NOMO-1 treated with DMSO at 0.1 percent for 48 hours (cell line): ENCODE data around the gene MOK.
"Not testable (repeated sequence)": the region's sequence is repeated elsewhere in the genome, so short reads cannot be mapped to it uniquely, and the experiment has no call there.

Experiments used
- DNase-seq: peaks from one replicate; lab custom pipeline; 2025; ENCODE audit not compliant: unreplicated experiment; lab: John Stamatoyannopoulos, UW

Gene MOK

DNA sequence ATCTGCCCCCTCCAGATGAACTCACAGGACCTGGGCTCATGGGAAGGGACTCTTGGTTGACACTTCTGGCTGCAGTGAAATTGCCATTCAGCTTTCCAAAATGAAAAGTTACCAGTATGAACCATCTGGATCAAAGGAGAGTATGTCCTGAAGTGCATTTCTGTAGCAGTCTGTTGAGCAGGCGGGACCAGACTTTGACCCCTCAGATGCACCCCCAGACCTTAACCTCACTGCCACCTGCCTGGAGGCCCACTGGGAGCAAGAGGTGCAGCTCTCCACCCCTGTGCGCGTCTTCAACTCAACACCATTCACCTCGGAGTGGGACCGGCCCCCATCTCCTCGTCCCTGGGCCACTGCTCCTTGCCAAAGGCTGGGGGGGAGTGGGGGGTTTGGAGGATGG, 55.0 kb downstream of the MOK start:
- DNase-seq, result no peak

DNA sequence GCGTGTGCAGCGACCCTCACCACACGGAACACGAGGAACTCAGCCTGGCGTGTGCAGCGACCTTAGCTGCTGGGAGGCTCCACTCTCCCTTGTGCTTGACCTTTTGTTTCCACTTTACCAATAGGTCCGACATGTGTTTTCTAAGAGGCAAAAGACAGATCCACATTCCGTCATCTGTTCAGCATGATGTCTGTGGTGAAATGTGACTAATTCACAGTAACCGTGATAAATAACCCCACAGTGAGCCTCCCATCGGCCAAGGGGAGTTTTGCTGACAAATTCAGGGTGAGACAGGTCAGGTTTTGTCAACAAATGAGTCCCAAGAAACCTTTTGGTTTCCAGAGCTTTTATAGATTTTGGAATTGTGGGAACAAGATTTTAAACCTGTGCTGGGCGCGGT, 55.9 kb downstream of the MOK start:
- no peak for DNase-seq

GRCh38 chr14:102248121-102248520, 56.8 kb downstream of the MOK start:
- no peak for DNase-seq

- DNase-seq, result no peak
Measured at GRCh38 chr14:102246071-102246470, 58.9 kb downstream of the MOK start.

DNA sequence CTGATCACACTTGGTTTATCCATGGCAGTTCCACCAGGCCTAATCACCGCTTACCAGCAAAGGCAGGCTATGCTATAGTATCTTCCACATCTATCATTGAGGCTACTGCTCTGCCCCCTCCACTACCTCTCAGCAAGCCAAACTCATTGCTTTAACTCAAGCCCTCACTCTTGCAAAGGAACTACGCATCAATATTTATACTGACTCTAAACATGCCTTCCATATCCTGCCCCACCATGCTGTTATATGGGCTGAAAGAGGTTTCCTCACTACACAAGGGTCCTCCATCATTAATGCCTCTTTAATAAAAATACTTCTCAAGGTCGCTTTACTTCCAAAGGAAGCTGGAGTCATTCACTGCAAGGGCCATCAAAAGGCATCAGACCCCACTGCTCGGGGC, 61.2 kb downstream of the MOK start:
- not testable (repeated sequence) for DNase-seq

DNA sequence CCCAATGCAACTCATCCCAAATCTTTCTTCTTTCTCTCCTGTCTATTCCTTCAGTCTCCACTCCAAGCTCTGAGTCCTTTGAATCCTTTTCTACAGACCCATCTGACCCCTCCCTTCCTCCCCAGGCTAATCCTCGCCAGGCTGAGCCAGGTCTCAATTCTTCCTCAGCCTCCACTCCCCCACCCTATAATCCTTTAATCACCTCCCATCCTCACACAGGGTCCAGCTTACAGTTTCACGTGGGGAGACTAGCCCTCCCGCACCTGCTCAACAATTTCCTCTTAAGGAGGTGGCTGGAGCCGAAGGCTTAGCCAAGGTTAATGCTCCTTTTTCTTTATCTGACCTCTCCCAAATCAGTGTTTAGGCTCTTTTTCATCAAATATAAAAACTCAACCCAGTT, 63.8 kb downstream of the MOK start:
- DNase-seq, result no peak

GRCh38 chr14:102240481-102240880, 64.5 kb downstream of the MOK start:
- not testable (repeated sequence) for DNase-seq

DNA sequence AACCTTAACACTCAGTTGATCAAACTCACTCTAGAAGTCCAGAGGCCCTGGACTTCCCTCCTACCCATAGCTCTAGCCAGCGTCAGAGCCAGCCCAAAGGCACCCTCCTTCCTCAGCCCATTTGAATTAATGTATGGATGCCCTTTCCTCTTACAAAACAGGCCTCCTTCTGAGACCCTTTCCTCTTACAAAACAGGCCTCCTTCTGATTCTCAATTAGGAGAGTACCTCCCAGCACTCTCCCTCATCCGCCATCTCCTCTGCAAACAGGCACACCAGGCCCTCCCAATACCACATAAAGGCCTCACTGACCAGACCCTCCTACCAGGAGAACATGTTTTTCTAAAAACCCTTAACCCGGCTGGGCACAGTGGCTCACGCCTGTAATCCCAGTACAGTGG, 65.7 kb downstream of the MOK start:
- no peak for DNase-seq

DNA sequence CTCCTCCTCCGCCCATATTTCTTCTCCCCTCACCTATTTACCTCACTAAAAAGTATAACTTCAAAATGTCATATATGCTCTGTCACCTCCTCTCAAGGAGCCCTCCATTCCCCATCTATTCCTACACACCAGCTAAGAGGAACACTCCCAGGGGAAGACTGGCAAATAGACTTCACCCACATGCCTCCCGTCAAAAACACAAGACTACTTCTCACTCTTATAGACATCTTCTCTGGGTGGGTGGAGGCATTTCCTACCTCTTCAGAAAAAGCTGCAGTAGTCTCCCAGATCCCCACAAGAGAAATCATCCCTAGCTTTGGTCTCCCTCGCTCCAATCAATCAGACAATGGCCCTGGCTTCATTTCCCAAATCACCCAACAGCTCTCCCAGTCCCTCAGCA, 66.2 kb downstream of the MOK start:
- no peak for DNase-seq

- DNase-seq, result no peak
Measured at GRCh38 chr14:102238131-102238530, 66.8 kb downstream of the MOK start.

- DNase-seq, result no peak
Measured at GRCh38 chr14:102236026-102236425, 68.9 kb downstream of the MOK start.

DNA sequence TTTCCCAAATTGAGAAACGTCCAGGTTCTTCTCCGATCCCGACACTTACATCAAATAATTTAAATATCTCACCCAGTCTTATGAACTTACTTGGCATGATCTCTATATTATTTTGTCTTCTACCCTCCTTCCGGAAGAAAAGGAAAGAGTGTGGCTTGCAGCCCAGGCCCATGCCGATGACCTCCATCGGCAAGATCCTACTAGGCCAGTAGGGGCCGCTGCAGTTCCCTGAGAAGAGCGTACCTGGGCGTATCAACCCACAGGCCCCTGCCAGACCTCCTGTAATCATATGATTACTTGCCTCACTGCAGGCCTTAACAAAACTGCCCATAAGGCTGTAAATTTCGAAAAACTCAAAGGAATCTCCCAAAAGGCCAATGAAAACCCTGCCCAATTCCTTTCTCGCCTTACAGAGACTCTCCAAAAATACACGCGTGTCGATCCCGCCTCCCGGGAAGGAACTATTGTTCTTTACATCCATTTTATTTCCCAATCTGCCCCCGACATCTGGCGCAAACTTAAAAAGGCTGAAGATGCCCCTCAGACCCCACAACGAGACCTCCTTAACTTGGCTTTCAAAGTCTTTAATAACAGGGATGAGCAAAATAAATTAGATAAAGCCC, 69.6 kb downstream of the MOK start:
- peak; percentile 81 for DNase-seq

DNA sequence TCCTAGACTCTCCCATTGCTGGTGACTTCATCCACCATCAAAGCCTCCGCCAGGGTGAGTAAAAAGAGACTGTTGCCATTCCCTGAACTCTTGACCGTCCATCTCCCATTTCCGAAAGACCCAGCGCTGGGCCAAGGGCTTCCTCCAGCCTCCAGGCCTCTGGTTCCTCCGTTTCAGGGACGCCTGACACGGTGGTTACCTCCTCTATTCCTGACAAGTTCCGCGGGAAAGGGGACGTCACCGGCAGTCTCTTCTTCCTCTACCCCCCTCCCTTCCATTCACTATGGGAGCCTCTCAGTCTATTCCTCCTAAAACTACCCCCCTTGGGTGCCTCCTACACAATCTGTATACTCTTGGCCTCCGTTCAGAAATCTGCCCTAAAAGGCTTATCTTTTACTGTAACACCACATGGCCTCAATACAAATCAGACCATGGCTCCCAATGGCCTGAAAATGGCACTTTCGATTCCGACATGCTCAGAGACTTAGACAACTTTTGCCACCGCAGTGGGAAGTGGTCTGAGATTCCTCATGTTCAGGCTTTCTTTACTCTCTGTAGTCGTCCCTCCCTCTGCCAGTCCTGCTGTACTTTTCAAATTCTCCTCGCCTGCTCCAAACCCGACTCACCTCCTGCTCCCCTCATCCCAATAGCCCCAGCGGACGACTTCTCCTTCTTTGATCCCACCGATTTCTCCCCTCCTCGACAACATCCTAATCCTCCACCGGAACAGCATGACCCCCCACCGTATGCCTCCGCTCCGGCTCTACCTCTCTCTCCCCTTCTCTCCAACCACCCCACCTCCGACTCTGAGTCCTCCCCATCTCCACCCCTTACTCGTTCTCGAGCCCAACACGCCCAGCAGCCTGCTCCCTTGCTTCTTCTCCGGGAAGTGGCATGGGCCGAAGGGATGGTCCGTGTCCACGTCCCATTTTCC, 70.4 kb downstream of the MOK start:
- peak; percentile 35 for DNase-seq

DNA sequence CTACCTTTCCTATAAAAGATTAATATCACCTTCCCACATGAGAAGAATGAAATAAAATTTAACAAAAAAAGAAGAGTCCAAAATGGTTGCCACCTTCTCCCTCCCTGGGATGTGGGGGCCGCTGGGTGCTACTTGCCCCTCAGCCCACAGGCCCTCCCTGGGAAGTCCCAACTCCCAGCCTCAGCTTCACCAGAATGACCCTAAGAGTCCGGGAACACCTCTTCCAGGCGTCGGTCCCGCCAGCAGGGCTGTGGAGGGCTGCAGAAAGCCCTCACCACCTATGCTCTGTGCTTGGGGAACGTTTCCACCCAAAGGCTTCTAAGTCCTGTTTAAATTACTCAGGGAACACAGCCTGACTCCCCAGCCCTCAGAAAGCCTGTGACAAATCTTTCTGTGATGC, 71.9 kb downstream of the MOK start:
- no peak for DNase-seq

DNA sequence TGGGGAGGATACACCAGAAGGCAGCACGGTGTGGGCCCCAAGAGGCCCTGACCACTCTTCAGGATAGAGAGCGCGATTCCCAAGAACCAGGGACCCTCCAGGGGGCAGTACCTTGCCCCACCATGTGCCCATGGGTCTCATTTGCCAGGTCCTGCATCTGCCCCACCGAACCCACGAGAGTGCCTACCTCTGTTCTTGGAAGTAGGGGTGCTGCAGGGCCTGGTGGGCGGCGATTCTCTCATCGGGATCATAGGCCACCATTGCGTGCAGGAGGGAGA, 72.7 kb downstream of the MOK start:
- no peak for DNase-seq

DNA sequence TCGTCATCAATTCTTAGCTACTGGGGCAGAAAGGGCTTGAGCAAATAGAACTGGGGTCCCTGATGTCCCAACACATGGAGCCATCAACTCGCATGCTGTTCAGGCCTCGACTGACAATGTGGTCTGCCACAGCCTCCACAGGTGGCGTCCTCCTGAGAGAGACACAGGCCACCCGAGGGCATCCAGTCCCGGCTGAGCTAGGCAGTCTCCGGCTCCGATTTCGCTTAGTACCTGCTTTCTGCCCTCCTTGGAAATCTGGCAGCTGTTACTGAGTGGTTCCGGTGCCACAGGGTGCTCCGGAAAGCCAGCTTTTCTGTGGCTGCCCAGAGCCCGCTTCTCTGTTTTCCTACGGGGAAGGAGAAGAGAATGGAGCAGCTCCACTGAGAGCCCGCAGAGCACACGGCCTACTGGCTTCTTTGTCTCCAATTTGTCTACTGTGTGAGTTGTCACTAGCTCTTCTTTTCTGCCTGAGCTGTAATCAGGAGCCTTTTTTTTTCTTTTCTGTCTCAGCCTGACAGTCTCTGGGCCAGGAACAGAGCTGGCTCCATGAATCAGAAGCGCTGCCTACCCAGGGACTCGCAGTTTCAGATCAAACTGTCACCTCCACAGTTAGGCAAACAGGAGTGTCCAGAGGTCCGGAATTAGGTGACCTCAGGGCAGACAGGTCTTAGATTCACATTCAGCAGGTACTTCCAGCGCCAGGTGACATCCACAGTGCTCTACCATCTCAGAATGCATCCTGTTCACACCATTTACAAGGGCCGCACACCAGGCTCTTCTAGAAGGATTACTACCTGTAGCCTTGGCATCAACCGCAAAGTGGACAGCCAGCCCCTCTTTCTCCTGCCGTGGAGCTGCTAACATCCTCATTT, 73.3 kb downstream of the MOK start:
- no peak for DNase-seq

DNA sequence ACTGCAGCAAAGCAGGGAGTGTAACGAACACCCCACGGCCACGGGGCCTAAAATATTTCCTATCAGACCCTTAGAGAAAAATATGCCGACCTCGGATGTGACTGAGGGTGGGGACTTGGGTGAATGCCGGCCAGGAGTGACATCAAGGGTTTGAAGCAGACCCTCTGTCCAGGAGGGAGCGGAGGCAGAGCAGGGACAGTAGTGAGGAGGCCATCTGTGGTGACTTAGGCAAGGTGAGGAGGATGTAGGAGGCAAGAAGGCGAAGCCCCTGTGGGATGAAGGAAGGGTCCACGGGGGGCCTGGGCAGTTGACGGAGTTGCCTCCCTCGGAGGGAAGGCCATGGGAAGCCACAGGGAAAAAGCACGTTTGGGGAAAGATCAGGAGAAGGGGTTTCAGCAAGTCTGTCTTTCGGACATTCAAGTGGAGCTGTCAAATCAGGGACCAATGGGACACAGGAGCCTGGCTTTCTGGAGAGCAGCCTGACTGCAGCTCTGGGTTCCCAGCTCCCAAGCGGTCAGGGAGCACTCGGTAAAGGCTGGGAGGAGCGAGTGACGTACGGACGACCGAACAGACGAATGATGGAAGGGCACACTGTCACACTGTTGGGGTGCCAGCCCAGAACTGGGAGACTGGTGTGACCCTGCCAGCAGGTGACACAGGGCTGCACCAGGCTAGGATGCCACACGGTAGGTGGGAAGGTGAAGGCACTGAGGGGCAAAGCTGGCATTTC, 74.3 kb downstream of the MOK start:
- DNase-seq, result no peak

- DNase-seq, result no peak
Measured at GRCh38 chr14:102229739-102230092, 75.2 kb downstream of the MOK start.

GRCh38 chr14:102229071-102229738, 75.8 kb downstream of the MOK start:
- no peak for DNase-seq

DNA sequence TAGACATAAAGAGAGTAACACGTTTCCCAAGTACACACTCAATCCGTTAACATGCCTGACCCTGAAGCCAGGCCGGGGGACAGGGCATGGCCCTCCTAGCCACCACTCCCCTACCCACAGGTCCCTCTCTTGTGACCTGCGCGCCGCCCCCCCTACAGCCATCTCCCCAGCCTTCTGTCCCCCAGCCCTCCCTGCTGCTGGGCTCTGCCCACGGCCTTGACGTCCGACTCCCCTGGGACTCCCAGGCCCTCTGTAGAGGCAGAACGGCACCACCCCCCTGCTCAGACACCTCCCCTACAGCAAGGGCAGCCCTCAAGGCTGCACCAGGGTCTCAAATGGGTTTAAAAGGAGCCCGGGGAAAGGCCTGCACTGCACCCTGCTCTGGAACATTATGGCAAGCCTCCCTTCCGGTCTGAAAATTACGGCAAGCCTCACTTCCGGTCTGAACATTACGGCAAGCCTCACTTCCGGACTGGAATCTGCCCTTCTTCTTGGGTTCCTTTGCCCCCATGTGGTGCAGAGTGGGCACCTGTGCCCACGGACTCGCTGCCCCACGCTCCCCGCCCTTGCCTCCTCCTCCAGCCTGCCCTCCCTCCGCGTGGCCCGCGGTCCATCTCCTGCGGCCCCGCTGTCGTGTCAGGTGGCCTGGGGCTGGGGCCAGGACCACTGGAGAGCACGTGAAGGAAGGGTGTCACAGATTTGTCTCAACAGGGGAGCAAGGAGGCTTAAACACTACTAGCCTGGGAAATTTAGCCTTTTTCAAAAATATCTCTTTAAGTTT, 77.6 kb downstream of the MOK start:
- DNase-seq, result no peak
